Activated T-helper 9 cell treated with anti-CD3 and anti-CD28 coated beads, Interleukin-2, amount 50 U/mL, for 16 hours (primary cell): ENCODE data around the gene SCG5.

ENCODE experiments used
- DNase-seq: peaks from one replicate; pipeline ENCODE4 v3.0.0-alpha.2; 2020; ENCODE audit warnings: low read depth

Gene SCG5

GRCh38 chr15:32691689-32692038 lies 50.2 kb downstream of the SCG5 start:
- DNase-seq, result no peak

DNA sequence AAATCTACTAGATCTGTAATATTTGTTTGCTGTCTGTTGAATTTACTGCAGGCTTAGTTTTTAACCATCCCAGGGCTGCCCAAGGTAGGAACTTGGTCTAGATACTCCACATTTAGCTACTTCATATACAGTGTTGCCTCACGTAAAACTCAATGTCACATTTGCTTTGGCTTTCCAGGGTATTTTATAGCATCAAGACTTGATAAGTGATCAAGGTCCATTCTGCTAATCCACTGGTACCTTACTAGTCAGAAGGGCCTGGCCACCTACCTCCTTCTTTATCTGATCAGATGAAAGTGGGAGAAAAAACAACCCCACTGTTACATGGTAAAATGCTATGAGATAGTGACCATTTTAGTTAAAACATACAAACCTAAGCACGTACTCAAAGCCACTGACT lies 50.8 kb downstream of the SCG5 start:
- no peak for DNase-seq

DNA sequence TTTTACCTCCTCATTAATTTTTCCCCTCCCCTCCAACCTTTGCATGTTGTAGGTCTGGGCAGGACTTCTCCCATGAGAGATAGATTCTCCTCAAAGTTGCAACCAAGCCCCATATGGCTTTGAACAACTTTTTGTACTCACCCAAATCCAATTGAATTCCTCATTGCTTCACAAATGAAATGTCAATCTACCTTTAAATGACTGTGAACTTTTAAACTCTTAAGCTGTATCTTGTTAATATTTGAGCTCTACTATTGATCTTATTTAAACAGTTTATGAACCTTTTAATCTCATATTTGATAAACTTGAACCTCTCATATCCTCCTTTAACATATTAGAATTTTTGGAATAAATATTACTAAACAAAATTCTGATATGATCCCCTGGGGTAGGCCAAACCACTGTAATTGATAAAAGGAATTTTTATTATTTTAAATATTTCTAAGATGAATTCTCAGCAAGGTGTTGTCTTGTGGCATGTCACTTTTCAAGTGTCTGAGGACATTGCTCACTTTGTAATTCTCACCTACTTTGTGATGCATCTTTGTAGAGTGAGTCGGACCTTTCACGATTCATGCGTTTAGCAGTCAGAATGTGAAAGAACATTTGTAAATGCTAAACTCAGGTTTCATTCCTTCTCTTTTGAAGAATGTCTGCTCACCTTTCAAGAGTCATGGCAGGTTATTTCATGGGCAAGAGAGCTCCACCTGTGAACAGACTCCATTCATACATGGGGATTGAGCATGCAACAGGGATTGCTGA lies 52.9 kb downstream of the SCG5 start:
- no peak for DNase-seq

GRCh38 chr15:32698773-32699390 lies 57.4 kb downstream of the SCG5 start:
- no peak for DNase-seq

- DNase-seq, result no peak
These were observed 59.1 kb downstream of the SCG5 start for GRCh38 chr15:32700501-32701150.

DNA sequence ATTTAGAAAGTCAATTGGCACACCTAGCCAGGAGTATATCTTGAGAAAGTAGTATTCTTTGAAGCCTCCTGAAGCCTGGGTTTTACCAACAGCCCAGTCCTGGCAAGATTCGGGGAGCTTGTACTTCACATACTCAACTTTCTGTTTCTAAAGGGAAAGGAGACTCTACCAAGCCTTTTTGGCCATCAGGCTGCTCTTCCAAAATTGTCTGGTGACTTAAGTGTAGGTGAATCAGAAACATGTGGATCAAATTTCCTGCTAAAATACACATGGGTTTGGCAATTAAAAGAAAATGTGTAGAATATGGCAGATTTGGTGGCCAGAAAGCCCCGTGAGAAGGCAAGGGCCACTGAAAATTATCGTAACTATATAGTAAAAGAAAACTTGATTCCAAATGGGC lies 60.4 kb downstream of the SCG5 start:
- DNase-seq, result no peak

- DNase-seq, result no peak
These were observed 63.0 kb downstream of the SCG5 start for GRCh38 chr15:32704395-32704981.

DNA sequence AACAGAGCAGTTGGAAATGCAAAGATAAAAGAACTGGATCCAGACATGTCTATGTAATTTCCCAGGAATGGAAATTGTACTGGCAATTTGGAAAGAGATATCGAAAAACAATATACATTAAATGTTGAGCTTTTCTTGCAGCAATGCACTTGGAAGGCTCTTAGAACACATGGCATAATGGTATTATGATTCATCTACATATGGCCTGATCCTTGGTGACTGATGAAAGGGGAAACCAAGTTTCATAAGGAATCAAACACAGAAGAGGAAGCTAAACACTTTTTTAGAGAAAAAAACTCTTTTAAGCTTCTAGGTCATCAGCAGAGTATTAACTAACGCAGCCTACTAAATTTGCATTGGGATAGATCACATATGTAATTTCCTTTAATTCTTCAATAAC lies 63.9 kb downstream of the SCG5 start:
- DNase-seq, result no peak

- DNase-seq, result no peak
These were observed 65.2 kb downstream of the SCG5 start for GRCh38 chr15:32706704-32707103.

GRCh38 chr15:32707436-32707835 lies 65.9 kb downstream of the SCG5 start:
- no peak for DNase-seq

GRCh38 chr15:32709295-32710033 lies 68.0 kb downstream of the SCG5 start:
- no peak for DNase-seq

GRCh38 chr15:32715276-32715675 lies 73.8 kb downstream of the SCG5 start:
- DNase-seq, result no peak

GRCh38 chr15:32716216-32716914 lies 74.9 kb downstream of the SCG5 start:
- no peak for DNase-seq

DNA sequence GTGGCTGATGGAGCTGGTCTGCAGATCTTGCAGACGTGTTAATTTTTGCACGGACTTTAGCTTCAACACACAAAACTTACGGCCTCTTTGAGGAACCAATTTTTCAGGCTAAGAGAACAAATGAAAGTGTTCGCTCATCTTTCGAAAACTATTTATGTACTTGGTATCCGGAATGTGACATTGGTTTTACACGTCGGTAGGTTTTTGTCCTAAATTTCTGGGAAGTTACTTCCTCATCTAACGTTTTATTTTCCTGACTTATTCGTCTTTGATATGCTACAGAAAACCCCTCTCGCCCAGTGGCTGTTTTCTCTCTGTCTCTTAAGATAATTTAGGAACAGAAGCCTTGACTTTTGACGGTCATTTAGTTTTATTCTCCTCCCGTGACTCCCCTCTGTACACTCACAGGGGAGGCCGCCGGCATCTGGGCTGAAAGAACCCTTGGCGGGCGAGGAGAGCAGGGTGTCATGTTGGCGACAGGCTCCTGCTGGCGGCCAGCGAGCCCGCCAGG lies 75.5 kb downstream of the SCG5 start:
- DNase-seq, result no peak

DNA sequence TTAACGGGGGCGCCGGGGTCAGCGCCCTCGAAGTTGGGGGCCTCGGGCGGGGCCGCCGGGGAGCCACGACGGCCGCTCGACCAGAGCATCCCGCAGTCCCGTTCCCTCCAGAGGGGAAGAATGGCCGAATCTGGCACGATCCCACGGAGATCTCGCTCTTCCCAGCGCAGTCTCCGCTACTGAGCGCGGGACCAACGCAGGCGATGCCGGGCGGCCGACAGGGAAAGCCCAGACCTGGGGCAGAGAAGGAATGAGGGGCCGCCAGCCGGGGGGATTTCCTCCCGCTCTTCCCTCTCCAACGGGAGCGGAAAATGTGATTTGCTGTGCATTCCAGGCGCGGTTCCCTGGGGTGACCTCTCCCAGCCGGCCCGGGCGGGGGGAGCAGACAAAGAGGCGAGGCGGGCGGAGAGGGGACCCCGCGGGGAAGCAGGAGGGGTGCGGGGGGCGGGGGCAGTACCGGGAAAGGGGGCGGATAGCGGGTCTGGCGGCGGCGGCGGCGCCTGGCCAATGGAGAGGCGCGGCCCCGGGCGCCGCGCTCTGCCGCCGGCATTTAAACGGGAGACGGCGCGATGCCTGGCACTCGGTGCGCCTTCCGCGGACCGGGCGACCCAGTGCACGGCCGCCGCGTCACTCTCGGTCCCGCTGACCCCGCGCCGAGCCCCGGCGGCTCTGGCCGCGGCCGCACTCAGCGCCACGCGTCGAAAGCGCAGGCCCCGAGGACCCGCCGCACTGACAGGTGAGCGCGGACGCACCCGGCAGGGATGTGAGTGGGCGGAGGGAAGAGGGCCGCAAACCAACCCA lies 76.1 kb downstream of the SCG5 start, which contains the start of gene GREM1:
Gene GREM1, plus strand, starts transcription at position 579 of the 801 bp plus-strand sequence. CDS start 12,687 bp downstream, outside the sequence.
- no peak for DNase-seq

GRCh38 chr15:32718227-32718820 lies 76.8 kb downstream of the SCG5 start:
- DNase-seq, result no peak

- no peak for DNase-seq
These were observed 77.6 kb downstream of the SCG5 start for GRCh38 chr15:32718821-32719716.

GRCh38 chr15:32721596-32721995 lies 80.1 kb downstream of the SCG5 start:
- no peak for DNase-seq

GRCh38 chr15:32722136-32722535 lies 80.6 kb downstream of the SCG5 start:
- no peak for DNase-seq
